Neural progenitor cell (in vitro differentiated cells): ENCODE results near the gene LRP2. TPM values are rescaled to one million over a fixed set of nuclear protein-coding genes. Genes with fewer than 3 reads are reported as not detected.

Experiments
- DNase-seq: peaks from one replicate; pipeline ENCODE4 v3.0.0-alpha.2; 2016; ENCODE audit warnings: low spot score
- H2AFZ ChIP-seq: fragments of 200-600 bp; sonication (generic); replicated peaks from 2 replicates; pipeline ENCODE4 v1.6.1; 2016; ENCODE audit warnings: antibody characterized with exemption
- H3F3A ChIP-seq: fragments of 200-600 bp; sonication (generic); 2 replicates; pipeline ENCODE4 v1.6.1; 2016; ENCODE audit warnings: antibody characterized with exemption, low read depth
- H3K27ac ChIP-seq: fragments of 200-600 bp; sonication (generic); 2 replicates; pipeline ENCODE4 v1.5.1; 2016; ENCODE audit warnings: mild to moderate bottlenecking
- H3K27me3 ChIP-seq: fragments of 200-600 bp; sonication (generic); 2 replicates; pipeline ENCODE4 v1.6.1; 2016; ENCODE audit warnings: mild to moderate bottlenecking, moderate library complexity
- H3K36me3 ChIP-seq: fragments of 200-600 bp; sonication (generic); 2 replicates; pipeline ENCODE4 v1.5.1; 2016
- H3K4me1 ChIP-seq: fragments of 200-600 bp; sonication (generic); 2 replicates; pipeline ENCODE4 v1.6.1; 2016; ENCODE audit warnings: mixed run types
- H3K4me2 ChIP-seq: fragments of 200-600 bp; sonication (generic); 2 replicates; pipeline ENCODE4 v1.6.1; 2016
- H3K4me3 ChIP-seq: fragments of 200-600 bp; sonication (generic); 2 replicates; pipeline ENCODE4 v1.5.1; 2016
- H3K79me2 ChIP-seq: fragments of 200-600 bp; sonication (generic); 2 replicates; pipeline ENCODE4 v1.6.1; 2016; ENCODE audit warnings: low read depth
- H3K9ac ChIP-seq: fragments of 200-600 bp; sonication (generic); 2 replicates; pipeline ENCODE4 v1.6.1; 2016
- H3K9me3 ChIP-seq: fragments of 200-600 bp; sonication (generic); 2 replicates; pipeline ENCODE4 v1.5.1; 2016; ENCODE audit warnings: low read depth
- H4K20me1 ChIP-seq: fragments of 200-600 bp; sonication (generic); 2 replicates; pipeline ENCODE4 v1.6.1; 2016; ENCODE audit warnings: low read depth
- H3K27ac Mint-ChIP-seq: 3 replicates; pipeline ENCODE4 v1.8.0; 2021; ENCODE audit warnings: mixed read lengths
- H3K27me3 Mint-ChIP-seq: 2 replicates; pipeline ENCODE4 v1.8.0; 2022; ENCODE audit warnings: low read depth, mild to moderate bottlenecking, inconsistent platforms, moderate library complexity, mixed read lengths; ENCODE audit not compliant: insufficient read depth
- H3K36me3 Mint-ChIP-seq: 3 replicates; pipeline ENCODE4 v1.8.0; 2021; ENCODE audit warnings: mixed read lengths
- H3K4me1 Mint-ChIP-seq: 3 replicates; pipeline ENCODE4 v1.8.0; 2021; ENCODE audit warnings: mixed read lengths
- H3K4me3 Mint-ChIP-seq: 3 replicates; pipeline ENCODE4 v1.8.0; 2021; ENCODE audit warnings: mild to moderate bottlenecking, moderate library complexity, mixed read lengths
- H3K9me3 Mint-ChIP-seq: 3 replicates; pipeline ENCODE4 v1.8.0; 2020; ENCODE audit warnings: mixed read lengths
- CTCF ChIP-seq: fragments of 200-600 bp; sonication (generic); IDR thresholded peaks from 2 replicates; pipeline ENCODE4 v1.5.1; 2017; ENCODE audit warnings: antibody characterized with exemption, mild to moderate bottlenecking
- EZH2 ChIP-seq: fragments of 200-600 bp; sonication (generic); IDR thresholded peaks from 2 replicates; pipeline ENCODE4 v1.6.1; 2017; ENCODE audit warnings: antibody characterized with exemption, mild to moderate bottlenecking, moderate library complexity
- EZH2phosphoT487 ChIP-seq: fragments of 200-600 bp; sonication (generic); IDR thresholded peaks from 2 replicates; pipeline ENCODE4 v1.6.1; 2017; ENCODE audit warnings: antibody characterized with exemption
- total RNA-seq: library from RNA; depleted of rRNA; stranded (reverse); fragments of >200 nt; gene quantifications from 2 replicates; pipeline ENCODE4 v1.2.3, GENCODE V29; 2015; ENCODE audit warnings: low replicate concordance

The LRP2 gene
- total RNA-seq, 1 donor from 2014 or later, result 143 TPM

DNA sequence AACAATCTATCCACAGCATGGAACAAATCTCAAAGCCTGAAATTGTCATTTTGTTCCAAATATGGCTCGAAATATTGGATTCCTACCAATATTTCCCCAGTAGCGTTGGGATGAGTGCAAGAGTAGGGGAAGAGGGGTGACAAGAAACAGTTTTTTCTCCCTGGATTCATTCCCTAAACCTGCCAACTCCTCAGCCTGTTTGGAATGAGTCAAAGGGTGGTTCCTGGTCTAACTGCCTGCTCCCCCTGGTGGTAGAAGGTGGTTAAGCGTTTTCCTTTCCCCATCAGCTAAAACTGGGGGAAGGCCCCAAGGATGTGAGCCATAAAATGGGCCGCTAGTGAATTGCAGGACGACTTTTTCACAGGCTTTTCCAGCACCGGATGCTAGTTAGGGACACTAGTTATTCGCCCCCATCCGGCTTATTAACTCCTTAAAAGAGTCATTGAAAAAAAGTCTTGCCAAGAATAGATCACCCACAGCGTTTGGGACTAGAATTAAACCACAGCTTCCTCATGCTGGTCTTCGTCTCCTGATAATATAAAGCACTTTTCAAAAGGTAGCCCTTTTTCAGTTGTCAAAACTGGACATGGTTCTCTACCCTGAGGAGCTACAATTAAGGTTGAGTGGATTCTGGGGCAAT is 220.5 kb downstream of the LRP2 start:
- H3K27me3 Mint-ChIP-seq, result no peaks in the 10 kb centered on the region
- no peaks in the 10 kb centered on the region for H3K27me3 ChIP-seq
- H3K9me3 ChIP-seq, result no peaks in the 10 kb centered on the region
- H3K27ac ChIP-seq, result no peak overlapping the region
- H3K79me2 ChIP-seq, result no peaks in the 10 kb centered on the region
- H3K9me3 Mint-ChIP-seq, result no peaks in the 10 kb centered on the region
- H3K36me3 Mint-ChIP-seq, result peaks cover 13% of the 10 kb centered on the region
- H3K4me1 ChIP-seq, result no peaks in the 10 kb centered on the region
- no peak overlapping the region for H3K4me2 ChIP-seq
- H3K36me3 ChIP-seq, result peaks cover 43% of the 10 kb centered on the region
- no peaks in the 10 kb centered on the region for H3K4me1 Mint-ChIP-seq
- no peak overlapping the region for H3K4me3 Mint-ChIP-seq
- H3K27ac Mint-ChIP-seq, result no peak overlapping the region
- DNase-seq, result peak; percentile 75
- H2AFZ ChIP-seq, result no peak overlapping the region
- H3K4me3 ChIP-seq, result no peak overlapping the region
- H3F3A ChIP-seq, result peaks cover 21% of the 10 kb centered on the region
- no peak for TF ChIP-seq EZH2phosphoT487
- peak; percentile 86 for TF ChIP-seq CTCF
- TF ChIP-seq EZH2, result no peak
- peaks cover 5% of the 10 kb centered on the region for H4K20me1 ChIP-seq
- H3K9ac ChIP-seq, result no peak overlapping the region

GRCh38 chr2:169139993-169140767 is 222.2 kb downstream of the LRP2 start:
- DNase-seq, result no peak
- Mint-ChIP-seq H3K4me3 (no peak overlapping the region), H3K36me3 (peaks cover 11% of the 10 kb centered on the region), H3K27me3 (no peaks in the 10 kb centered on the region), H3K27ac (no peak overlapping the region), H3K9me3 (no peaks in the 10 kb centered on the region), H3K4me1 (no peaks in the 10 kb centered on the region)
- Histone ChIP-seq H3K9me3 (no peaks in the 10 kb centered on the region), H3F3A (peaks cover 16% of the 10 kb centered on the region), H3K4me3 (no peak overlapping the region), H3K27ac (no peak overlapping the region), H3K4me1 (no peaks in the 10 kb centered on the region), H3K9ac (peak overlapping the region; percentile 10), H3K36me3 (peaks cover 29% of the 10 kb centered on the region), H3K79me2 (no peaks in the 10 kb centered on the region), H3K27me3 (no peaks in the 10 kb centered on the region), H4K20me1 (peaks cover 5% of the 10 kb centered on the region), H2AFZ (no peak overlapping the region), H3K4me2 (no peak overlapping the region)
- no peak for TF ChIP-seq EZH2phosphoT487
- no peak for TF ChIP-seq CTCF

DNA sequence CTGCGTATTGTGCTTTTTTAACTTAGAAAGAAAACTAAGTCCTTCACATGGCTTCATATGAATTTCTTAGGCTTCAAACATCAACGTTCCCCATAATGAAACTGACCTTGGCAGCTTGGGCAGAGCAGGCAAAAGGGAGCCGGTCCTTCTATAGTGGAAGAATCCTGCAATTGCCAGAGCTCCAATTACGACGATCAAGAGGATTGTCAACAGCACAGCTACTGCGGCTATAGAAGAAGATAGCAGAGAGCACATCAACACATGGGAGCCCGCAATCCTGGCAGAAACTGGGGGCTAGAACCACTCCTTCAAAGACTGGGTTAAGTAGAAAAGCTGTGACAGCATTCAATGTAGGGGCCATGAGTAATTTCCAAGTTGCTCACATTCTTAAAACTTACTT is 223.2 kb downstream of the LRP2 start:
- H3K9me3 Mint-ChIP-seq, result no peaks in the 10 kb centered on the region
- Histone ChIP-seq H3K79me2 (no peaks in the 10 kb centered on the region), H3K4me2 (no peak overlapping the region), H3K4me3 (no peak overlapping the region), H3K27me3 (no peaks in the 10 kb centered on the region), H3K9me3 (no peaks in the 10 kb centered on the region), H3K36me3 (peaks cover 29% of the 10 kb centered on the region), H3K9ac (no peak overlapping the region), H3K4me1 (no peaks in the 10 kb centered on the region), H2AFZ (no peak overlapping the region), H3K27ac (no peak overlapping the region), H3F3A (peaks cover 14% of the 10 kb centered on the region), H4K20me1 (peaks cover 5% of the 10 kb centered on the region)
- H3K4me3 Mint-ChIP-seq, result no peak overlapping the region
- no peak for DNase-seq
- H3K36me3 Mint-ChIP-seq, result peaks cover 11% of the 10 kb centered on the region
- no peak for TF ChIP-seq CTCF
- no peak for TF ChIP-seq EZH2
- no peak for TF ChIP-seq EZH2phosphoT487
- H3K27me3 Mint-ChIP-seq, result no peaks in the 10 kb centered on the region
- no peaks in the 10 kb centered on the region for H3K4me1 Mint-ChIP-seq
- H3K27ac Mint-ChIP-seq, result no peak overlapping the region
